ENCODE results near the gene CSK.
A peak's percentile ranks its signal among the peaks of the same experiment; 100 is the strongest.

Gene CSK

DNA sequence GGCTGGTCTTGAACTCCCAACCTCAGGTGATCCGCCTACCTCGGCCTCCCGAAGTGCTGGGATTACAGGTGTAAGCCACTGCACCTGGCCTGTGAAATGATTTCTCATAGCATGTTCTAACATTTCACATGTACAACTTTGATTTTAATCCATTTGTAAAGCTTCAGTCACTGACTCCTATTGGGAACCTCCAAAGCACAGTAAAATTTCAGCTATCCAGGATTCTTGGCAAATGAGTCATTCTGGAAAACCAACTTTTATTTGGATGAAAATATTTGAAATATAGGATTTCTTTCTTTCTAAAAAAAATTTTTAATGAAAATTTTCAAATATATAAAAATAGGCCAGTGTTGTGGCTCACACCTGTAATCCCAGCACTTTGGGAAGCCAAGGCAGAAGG, 28.1 kb downstream of the CSK start:
- no peak for TF ChIP-seq NFIC (IDR thresholded peaks at IDR 0.05)
- no peak for TF ChIP-seq FOXM1 (IDR thresholded peaks at IDR 0.05; ENCODE audit: borderline replicate concordance, low read depth)
- TF ChIP-seq ZBTB7A (IDR thresholded peaks at IDR 0.05; ENCODE audit: low read depth), result no peak
- TF ChIP-seq YY1 (IDR thresholded peaks at IDR 0.05; ENCODE audit: low read depth), result no peak
- TF ChIP-seq TEAD4 (IDR thresholded peaks at IDR 0.05), result no peak
- TF ChIP-seq, protein P1, sequence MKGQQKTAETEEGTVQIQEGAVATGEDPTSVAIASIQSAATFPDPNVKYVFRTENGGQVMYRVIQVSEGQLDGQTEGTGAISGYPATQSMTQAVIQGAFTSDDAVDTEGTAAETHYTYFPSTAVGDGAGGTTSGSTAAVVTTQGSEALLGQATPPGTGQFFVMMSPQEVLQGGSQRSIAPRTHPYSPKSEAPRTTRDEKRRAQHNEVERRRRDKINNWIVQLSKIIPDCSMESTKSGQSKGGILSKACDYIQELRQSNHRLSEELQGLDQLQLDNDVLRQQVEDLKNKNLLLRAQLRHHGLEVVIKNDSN (IDR thresholded peaks at IDR 0.05), result no peak
- no peak for TF ChIP-seq RAD21 (IDR thresholded peaks at IDR 0.05; ENCODE audit: low read depth)

DNA sequence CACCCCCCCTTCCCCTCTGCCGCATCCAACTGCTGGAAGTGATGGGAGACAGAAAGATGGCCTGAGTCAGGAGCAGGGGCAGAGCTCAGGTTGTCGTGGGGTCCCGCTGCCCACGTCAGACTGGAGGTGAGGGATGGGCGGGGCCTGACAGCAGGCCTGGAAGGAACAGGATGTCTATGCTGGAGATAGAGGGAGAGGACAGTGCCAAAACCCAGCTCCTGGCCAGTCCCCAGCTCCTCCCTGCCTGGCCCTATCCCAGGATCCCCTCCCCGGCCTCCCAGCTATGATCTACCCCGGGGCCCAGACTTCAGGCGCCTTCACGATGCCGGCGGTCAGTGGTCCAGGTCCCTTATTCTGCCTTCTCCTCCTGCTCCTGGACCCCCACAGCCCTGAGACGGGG, 30.7 kb downstream of the CSK start, which contains the start of gene LMAN1L:
Gene LMAN1L (plus strand): TSS at position 303 of the 400 bp plus-strand sequence. CDS start 20 bp downstream, at position 323.
- TF ChIP-seq, protein P2, sequence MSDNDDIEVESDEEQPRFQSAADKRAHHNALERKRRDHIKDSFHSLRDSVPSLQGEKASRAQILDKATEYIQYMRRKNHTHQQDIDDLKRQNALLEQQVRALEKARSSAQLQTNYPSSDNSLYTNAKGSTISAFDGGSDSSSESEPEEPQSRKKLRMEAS (IDR thresholded peaks at IDR 0.05), result no peak
- TF ChIP-seq, protein P1 (IDR thresholded peaks at IDR 0.05), result no peak
- TF ChIP-seq, protein P3, sequence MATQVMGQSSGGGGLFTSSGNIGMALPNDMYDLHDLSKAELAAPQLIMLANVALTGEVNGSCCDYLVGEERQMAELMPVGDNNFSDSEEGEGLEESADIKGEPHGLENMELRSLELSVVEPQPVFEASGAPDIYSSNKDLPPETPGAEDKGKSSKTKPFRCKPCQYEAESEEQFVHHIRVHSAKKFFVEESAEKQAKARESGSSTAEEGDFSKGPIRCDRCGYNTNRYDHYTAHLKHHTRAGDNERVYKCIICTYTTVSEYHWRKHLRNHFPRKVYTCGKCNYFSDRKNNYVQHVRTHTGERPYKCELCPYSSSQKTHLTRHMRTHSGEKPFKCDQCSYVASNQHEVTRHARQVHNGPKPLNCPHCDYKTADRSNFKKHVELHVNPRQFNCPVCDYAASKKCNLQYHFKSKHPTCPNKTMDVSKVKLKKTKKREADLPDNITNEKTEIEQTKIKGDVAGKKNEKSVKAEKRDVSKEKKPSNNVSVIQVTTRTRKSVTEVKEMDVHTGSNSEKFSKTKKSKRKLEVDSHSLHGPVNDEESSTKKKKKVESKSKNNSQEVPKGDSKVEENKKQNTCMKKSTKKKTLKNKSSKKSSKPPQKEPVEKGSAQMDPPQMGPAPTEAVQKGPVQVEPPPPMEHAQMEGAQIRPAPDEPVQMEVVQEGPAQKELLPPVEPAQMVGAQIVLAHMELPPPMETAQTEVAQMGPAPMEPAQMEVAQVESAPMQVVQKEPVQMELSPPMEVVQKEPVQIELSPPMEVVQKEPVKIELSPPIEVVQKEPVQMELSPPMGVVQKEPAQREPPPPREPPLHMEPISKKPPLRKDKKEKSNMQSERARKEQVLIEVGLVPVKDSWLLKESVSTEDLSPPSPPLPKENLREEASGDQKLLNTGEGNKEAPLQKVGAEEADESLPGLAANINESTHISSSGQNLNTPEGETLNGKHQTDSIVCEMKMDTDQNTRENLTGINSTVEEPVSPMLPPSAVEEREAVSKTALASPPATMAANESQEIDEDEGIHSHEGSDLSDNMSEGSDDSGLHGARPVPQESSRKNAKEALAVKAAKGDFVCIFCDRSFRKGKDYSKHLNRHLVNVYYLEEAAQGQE (IDR thresholded peaks at IDR 0.05; ENCODE audit: low read depth), result no peak
- TF ChIP-seq TEAD4 (IDR thresholded peaks at IDR 0.05) (no peak), TCF12 (IDR thresholded peaks at IDR 0.05; ENCODE audit: low read depth) (no peak), FOXM1 (IDR thresholded peaks at IDR 0.05; ENCODE audit: borderline replicate concordance, low read depth) (no peak), RAD21 (IDR thresholded peaks at IDR 0.05; ENCODE audit: low read depth) (no peak), ZBTB7A (IDR thresholded peaks at IDR 0.05; ENCODE audit: low read depth) (no peak), TAF1 (IDR thresholded peaks at IDR 0.05; ENCODE audit: low read depth) (no peak), CEBPB (IDR thresholded peaks at IDR 0.05) (no peak), NFIC (IDR thresholded peaks at IDR 0.05) (no peak), YY1 (IDR thresholded peaks at IDR 0.05; ENCODE audit: low read depth) (no peak), EP300 (IDR thresholded peaks at IDR 0.05; ENCODE audit: borderline replicate concordance) (no peak), EGR1 (IDR thresholded peaks at IDR 0.05) (no peak), CREB1 (IDR thresholded peaks at IDR 0.05; ENCODE audit: low read depth) (no peak)

DNA sequence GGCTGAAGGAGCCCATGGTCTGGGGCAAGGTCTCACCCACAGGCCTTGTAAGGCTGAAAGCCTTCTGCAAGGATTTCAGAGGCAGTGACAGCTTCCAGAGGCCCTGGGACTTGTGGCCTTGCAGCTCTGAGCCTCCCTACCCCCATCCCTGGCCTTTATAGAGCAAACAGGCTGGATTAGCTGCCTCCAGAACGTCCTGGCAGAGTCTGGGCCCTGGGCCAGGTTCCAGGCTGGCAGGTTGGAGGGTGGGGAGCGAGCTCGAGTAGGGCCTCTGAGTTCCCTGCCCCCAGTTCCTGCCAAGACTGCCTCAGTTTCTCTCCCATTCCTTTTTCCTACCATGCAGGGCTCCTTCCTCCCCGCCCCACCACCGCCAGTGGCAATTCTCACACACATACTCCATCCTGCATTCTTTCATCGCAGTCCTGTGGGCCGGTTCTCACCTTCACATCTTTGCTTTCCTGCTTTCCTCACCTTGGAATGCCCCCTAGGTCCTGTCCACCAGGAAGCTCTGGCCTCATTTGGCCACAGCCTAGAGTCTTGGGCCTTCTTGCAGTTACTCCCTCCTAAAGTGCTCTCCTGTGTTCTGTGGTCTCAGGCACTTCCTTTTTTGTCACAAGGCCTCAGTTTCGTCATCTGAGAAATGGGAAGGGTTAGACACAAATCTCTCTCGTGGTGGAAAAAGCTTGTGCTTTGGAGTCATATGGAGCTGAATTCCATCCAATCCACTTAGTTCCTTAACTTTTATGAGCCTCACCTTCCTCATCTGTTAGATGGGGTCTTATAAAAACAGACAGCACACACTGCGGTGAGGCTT, 33.4 kb downstream of the CSK start:
- no peak for TF ChIP-seq FOXM1 (IDR thresholded peaks at IDR 0.05; ENCODE audit: borderline replicate concordance, low read depth)
- peak; percentile 36; the same call in 1 of the 2 replicates for TF ChIP-seq NFIC (IDR thresholded peaks at IDR 0.05)

DNA sequence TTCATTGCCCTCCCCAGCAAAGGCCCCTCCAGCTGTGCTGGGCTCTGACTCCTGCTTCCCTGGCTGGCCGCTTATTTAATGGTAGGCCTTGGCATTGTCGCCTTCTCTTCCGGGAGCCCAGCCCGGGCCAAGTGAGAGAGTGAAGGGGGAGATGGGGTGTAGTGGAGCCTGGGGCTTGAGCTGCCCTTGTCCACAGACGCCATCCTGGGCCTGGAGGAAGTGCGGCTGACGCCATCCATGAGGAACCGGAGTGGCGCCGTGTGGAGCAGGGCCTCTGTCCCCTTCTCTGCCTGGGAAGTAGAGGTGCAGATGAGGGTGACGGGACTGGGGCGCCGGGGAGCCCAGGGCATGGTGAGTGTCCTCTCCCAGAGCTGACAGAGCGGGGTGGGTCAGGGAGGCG, 34.1 kb downstream of the CSK start:
- TF ChIP-seq NFIC (IDR thresholded peaks at IDR 0.05) (no peak), TEAD4 (IDR thresholded peaks at IDR 0.05) (no peak), EP300 (IDR thresholded peaks at IDR 0.05; ENCODE audit: borderline replicate concordance) (no peak), YY1 (IDR thresholded peaks at IDR 0.05; ENCODE audit: low read depth) (no peak), TCF12 (IDR thresholded peaks at IDR 0.05; ENCODE audit: low read depth) (no peak), ZBTB7A (IDR thresholded peaks at IDR 0.05; ENCODE audit: low read depth) (no peak)
- TF ChIP-seq, protein P2 (IDR thresholded peaks at IDR 0.05), result no peak

DNA sequence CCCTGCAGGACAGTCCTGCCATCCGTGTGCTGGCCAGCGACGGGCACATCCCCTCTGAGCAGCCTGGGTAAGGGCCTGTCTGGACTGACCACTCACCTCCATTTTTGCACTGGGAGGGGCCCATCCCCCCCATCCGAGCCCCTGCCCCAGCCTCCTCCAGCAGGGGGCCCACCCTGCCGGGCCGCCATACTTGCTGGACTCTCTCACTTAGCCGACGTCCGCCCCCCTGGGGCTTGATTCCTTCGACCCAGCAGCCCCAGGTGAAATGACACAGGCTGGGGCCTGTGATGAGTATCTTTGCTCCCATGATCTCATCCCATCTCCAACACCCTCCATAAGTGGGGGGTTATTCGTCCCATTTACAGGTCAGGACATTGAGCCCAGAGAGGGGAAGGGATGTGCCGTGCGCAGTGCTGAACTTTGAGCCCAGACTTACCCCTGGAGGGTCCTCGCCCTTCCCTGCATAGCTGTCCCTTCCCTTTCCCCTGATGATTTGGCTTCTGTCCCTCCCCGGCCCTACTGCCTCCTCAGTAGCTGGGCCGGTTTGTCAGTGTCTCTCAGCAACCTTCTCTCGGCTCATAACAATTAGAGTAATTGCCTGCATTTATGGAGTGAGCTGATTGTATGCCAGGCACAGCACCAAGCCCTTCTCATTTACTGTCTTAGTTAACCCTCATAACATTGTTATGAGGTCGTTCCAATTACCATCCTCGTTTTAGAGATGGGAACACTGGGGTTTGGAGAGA, 34.9 kb downstream of the CSK start:
- no peak for TF ChIP-seq RAD21 (IDR thresholded peaks at IDR 0.05; ENCODE audit: low read depth)
- TF ChIP-seq EP300 (IDR thresholded peaks at IDR 0.05; ENCODE audit: borderline replicate concordance), result no peak
- no peak for TF ChIP-seq TEAD4 (IDR thresholded peaks at IDR 0.05)
- TF ChIP-seq EGR1 (IDR thresholded peaks at IDR 0.05), result no peak
- no peak for TF ChIP-seq CREB1 (IDR thresholded peaks at IDR 0.05; ENCODE audit: low read depth)
- TF ChIP-seq, protein P1 (IDR thresholded peaks at IDR 0.05), result no peak
- TF ChIP-seq TAF1 (IDR thresholded peaks at IDR 0.05; ENCODE audit: low read depth), result no peak
- TF ChIP-seq, protein P2 (IDR thresholded peaks at IDR 0.05), result no peak
- TF ChIP-seq YY1 (IDR thresholded peaks at IDR 0.05; ENCODE audit: low read depth), result no peak
- TF ChIP-seq NFIC (IDR thresholded peaks at IDR 0.05), result no peak
- TF ChIP-seq TCF12 (IDR thresholded peaks at IDR 0.05; ENCODE audit: low read depth), result no peak
- no peak for TF ChIP-seq CEBPB (IDR thresholded peaks at IDR 0.05)
- TF ChIP-seq FOXM1 (IDR thresholded peaks at IDR 0.05; ENCODE audit: borderline replicate concordance, low read depth), result no peak
- TF ChIP-seq, protein P3 (IDR thresholded peaks at IDR 0.05; ENCODE audit: low read depth), result no peak
- no peak for TF ChIP-seq ZBTB7A (IDR thresholded peaks at IDR 0.05; ENCODE audit: low read depth)
